Neural cell (in vitro differentiated cells): ENCODE measurements around the gene AGTPBP1. TPM values are rescaled to one million over a fixed set of nuclear protein-coding genes. Genes with fewer than 3 reads are reported as not detected.

Experiments used
- H2AFZ ChIP-seq: fragments of 200-600, 300-800 bp; sonication (generic), shearing (Covaris generic); 2 replicates; pipeline ENCODE4 v1.6.0; 2014; ENCODE audit warnings: low read depth, mild to moderate bottlenecking, antibody characterized with exemption, low read length, moderate library complexity
- H3F3A ChIP-seq: fragments of 200-600 bp; shearing (Covaris generic); 2 replicates; pipeline ENCODE4 v1.6.1; 2016; ENCODE audit warnings: mild to moderate bottlenecking, moderate library complexity, mixed read lengths, antibody characterized with exemption, low read length; ENCODE audit not compliant: insufficient read depth, poor library complexity, severe bottlenecking
- H3K27ac ChIP-seq: fragments of 200-600, 300-800 bp; sonication (generic), shearing (Covaris generic); 2 replicates; pipeline ENCODE4 v1.5.1; 2014; ENCODE audit warnings: mild to moderate bottlenecking, low read length, moderate library complexity
- H3K27me3 ChIP-seq: fragments of 300-800, 200-600 bp; sonication (generic), shearing (Covaris generic); 2 replicates; pipeline ENCODE4 v1.6.0; 2014; ENCODE audit warnings: mild to moderate bottlenecking, low read depth, low read length, moderate library complexity; ENCODE audit not compliant: insufficient read depth
- H3K36me3 ChIP-seq: fragments of 300-800, 200-600 bp; sonication (generic), shearing (Covaris generic); 2 replicates; pipeline ENCODE4 v1.5.1; 2014; ENCODE audit warnings: mild to moderate bottlenecking, antibody characterized with exemption, low read length, moderate library complexity; ENCODE audit not compliant: insufficient read depth
- H3K4me2 ChIP-seq: fragments of 300-800, 200-600 bp; sonication (generic), shearing (Covaris generic); 2 replicates; pipeline ENCODE4 v1.6.0; 2014; ENCODE audit warnings: mild to moderate bottlenecking, low read length
- H3K4me3 ChIP-seq: fragments of 300-800, 200-600 bp; sonication (generic), shearing (Covaris generic); 2 replicates; pipeline ENCODE4 v1.5.1; 2014; ENCODE audit warnings: mild to moderate bottlenecking, low read length, moderate library complexity
- H3K79me2 ChIP-seq: fragments of 200-600 bp; shearing (Covaris generic); replicated peaks from 2 replicates; pipeline ENCODE4 v1.6.0; 2014; ENCODE audit warnings: mild to moderate bottlenecking, low read length, moderate library complexity; ENCODE audit not compliant: insufficient read depth
- H3K9ac ChIP-seq: fragments of 300-800, 200-600 bp; sonication (generic), shearing (Covaris generic); 2 replicates; pipeline ENCODE4 v1.6.1; 2016; ENCODE audit warnings: mild to moderate bottlenecking, low read length, mixed read lengths
- H3K9me2 ChIP-seq: fragments of 200-600 bp; shearing (Covaris generic); 2 replicates; pipeline ENCODE4 v1.6.1; 2016; ENCODE audit warnings: mild to moderate bottlenecking, low read length, mixed read lengths; ENCODE audit not compliant: insufficient read depth
- H3K9me3 ChIP-seq: fragments of 200-600, 300-800 bp; sonication (generic), shearing (Covaris generic); 2 replicates; pipeline ENCODE4 v1.6.1; 2016; ENCODE audit warnings: mild to moderate bottlenecking, mixed run types, low read length, moderate library complexity, mixed read lengths
- H4K20me1 ChIP-seq: fragments of 200-600 bp; shearing (Covaris generic); 2 replicates; pipeline ENCODE4 v1.6.1; 2016; ENCODE audit warnings: mild to moderate bottlenecking, mixed run types; ENCODE audit not compliant: insufficient read depth
- CTCF ChIP-seq: fragments of 450-650 bp; IDR thresholded peaks from 2 replicates; pipeline ENCODE4 v1.5.1; 2014; ENCODE audit warnings: antibody characterized with exemption, mild to moderate bottlenecking, moderate library complexity; ENCODE audit not compliant: poor library complexity, severe bottlenecking
- EP300 ChIP-seq: fragments of 450-650 bp; conservative IDR thresholded peaks from 2 replicates; pipeline ENCODE4 v1.6.1; 2014; ENCODE audit warnings: antibody characterized with exemption, mild to moderate bottlenecking, moderate library complexity; ENCODE audit not compliant: poor library complexity, severe bottlenecking
- EZH2 ChIP-seq: fragments of 200-600, 300-800 bp; shearing (Covaris generic), sonication (generic); IDR thresholded peaks from 2 replicates; pipeline ENCODE4 v1.6.1; 2014; ENCODE audit warnings: antibody characterized with exemption, low read length, borderline replicate concordance, mild to moderate bottlenecking; ENCODE audit not compliant: insufficient read depth, poor library complexity, severe bottlenecking
- MXI1 ChIP-seq: fragments of 450-650 bp; conservative IDR thresholded peaks from 2 replicates; pipeline ENCODE4 v1.6.1; 2014; ENCODE audit warnings: antibody characterized with exemption, mild to moderate bottlenecking; ENCODE audit not compliant: poor library complexity, severe bottlenecking
- POLR2AphosphoS5 ChIP-seq: IDR thresholded peaks from 2 replicates; pipeline ENCODE4 v1.6.1; 2012
- RAD21 ChIP-seq: fragments of 450-650 bp; conservative IDR thresholded peaks from 2 replicates; pipeline ENCODE4 v1.6.1; 2014; ENCODE audit warnings: antibody characterized with exemption, mild to moderate bottlenecking, moderate library complexity
- REST ChIP-seq: IDR thresholded peaks from 2 replicates; pipeline ENCODE4 v1.6.1; 2012; ENCODE audit warnings: borderline replicate concordance
- SMC3 ChIP-seq: fragments of 450-650 bp; conservative IDR thresholded peaks from 2 replicates; pipeline ENCODE4 v1.6.1; 2014; ENCODE audit warnings: antibody characterized with exemption, mild to moderate bottlenecking, moderate library complexity; ENCODE audit not compliant: poor library complexity
- TAF1 ChIP-seq: IDR thresholded peaks from 2 replicates; pipeline ENCODE4 v1.6.1; 2012; ENCODE audit warnings: low read depth
- polyA plus RNA-seq: library from polyadenylated mRNA; depleted of rRNA; stranded (reverse); fragments of >200 nt; gene quantifications from 2 replicates; pipeline ENCODE4 v1.2.3, GENCODE V29; 2014

Gene AGTPBP1
- polyA plus RNA-seq, 1 donor from 2014 or later: 90.7 TPM

- no peaks in the 10 kb centered on the region for H3K9me2 ChIP-seq
- no peaks in the 10 kb centered on the region for H3K27me3 ChIP-seq
- no peaks in the 10 kb centered on the region for H3K9me3 ChIP-seq
- H3K4me3 ChIP-seq: no peak overlapping the region
- no peak overlapping the region for H3K27ac ChIP-seq
- no peaks in the 10 kb centered on the region for H4K20me1 ChIP-seq
- no peak for TF ChIP-seq EZH2
- no peak for TF ChIP-seq EP300
- no peak for TF ChIP-seq REST
- no peak for TF ChIP-seq RAD21
- TF ChIP-seq TAF1: no peak
- TF ChIP-seq CTCF: no peak
- no peak for TF ChIP-seq MXI1
- TF ChIP-seq POLR2AphosphoS5: no peak
- no peak for TF ChIP-seq SMC3
- no peaks in the 10 kb centered on the region for H3K79me2 ChIP-seq
- H3K9ac ChIP-seq: no peak overlapping the region
- no peak overlapping the region for H2AFZ ChIP-seq
- no peak overlapping the region for H3K4me2 ChIP-seq
- no peaks in the 10 kb centered on the region for H3K36me3 ChIP-seq
- H3F3A ChIP-seq: no peaks in the 10 kb centered on the region
These were observed 124.5 kb downstream of the AGTPBP1 start for GRCh38 chr9:85617141-85617670.

GRCh38 chr9:85615792-85616191 is 126.0 kb downstream of the AGTPBP1 start:
- Histone ChIP-seq H3K9ac (no peak overlapping the region), H3K9me2 (no peaks in the 10 kb centered on the region), H3K36me3 (no peaks in the 10 kb centered on the region), H3F3A (no peaks in the 10 kb centered on the region), H3K27ac (no peak overlapping the region), H3K9me3 (no peaks in the 10 kb centered on the region), H2AFZ (no peak overlapping the region), H3K27me3 (no peaks in the 10 kb centered on the region), H3K4me3 (no peak overlapping the region), H3K4me2 (no peak overlapping the region), H3K79me2 (no peaks in the 10 kb centered on the region), H4K20me1 (no peaks in the 10 kb centered on the region)
- no peak for TF ChIP-seq CTCF
- no peak for TF ChIP-seq POLR2AphosphoS5
- no peak for TF ChIP-seq SMC3
- TF ChIP-seq TAF1: no peak
- no peak for TF ChIP-seq RAD21
- no peak for TF ChIP-seq MXI1
- no peak for TF ChIP-seq EZH2
- no peak for TF ChIP-seq REST
- no peak for TF ChIP-seq EP300
